ENCODE data around the gene CGB2.
A peak's percentile ranks its signal among the peaks of the same experiment; 100 is the strongest.

CGB2 gene

GRCh38 chr19:49070416-49070815, 38.7 kb downstream of the CGB2 start:
- no peak for DNase-seq

GRCh38 chr19:49071860-49072547, 40.3 kb downstream of the CGB2 start:
- peak in 1 of 2 donors; percentile 24 for DNase-seq

- no peak for DNase-seq
These were observed 42.1 kb downstream of the CGB2 start for GRCh38 chr19:49073514-49074378.

- DNase-seq: peak; percentile 32 to 35
These were observed 43.2 kb downstream of the CGB2 start for GRCh38 chr19:49074869-49075268.

GRCh38 chr19:49080392-49080791, 48.7 kb downstream of the CGB2 start:
- no peak for DNase-seq

GRCh38 chr19:49081273-49081672, 49.6 kb downstream of the CGB2 start:
- DNase-seq: no peak
